ENCODE data around the gene GALNT17.

DNA sequence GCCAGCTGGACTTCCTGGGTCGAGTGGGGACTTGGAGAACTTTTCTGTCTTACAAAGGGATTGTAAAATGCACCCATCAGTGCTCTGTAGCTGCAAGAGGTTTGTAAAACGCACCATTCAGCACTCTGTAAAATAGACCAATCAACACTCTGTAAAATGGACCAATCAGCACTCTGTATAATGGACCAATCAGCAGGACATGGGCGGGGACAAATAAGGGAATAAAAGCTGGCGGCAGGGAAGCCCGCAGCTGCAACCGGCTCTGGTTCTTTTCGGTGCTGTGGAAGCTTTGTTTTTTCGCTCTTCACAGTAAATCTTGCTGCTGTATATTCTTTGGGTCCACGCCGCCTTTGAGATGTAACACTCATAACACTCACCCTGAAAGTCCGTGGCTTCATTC is 151.9 kb downstream of the GALNT17 start:
- TF ChIP-seq, protein P1, sequence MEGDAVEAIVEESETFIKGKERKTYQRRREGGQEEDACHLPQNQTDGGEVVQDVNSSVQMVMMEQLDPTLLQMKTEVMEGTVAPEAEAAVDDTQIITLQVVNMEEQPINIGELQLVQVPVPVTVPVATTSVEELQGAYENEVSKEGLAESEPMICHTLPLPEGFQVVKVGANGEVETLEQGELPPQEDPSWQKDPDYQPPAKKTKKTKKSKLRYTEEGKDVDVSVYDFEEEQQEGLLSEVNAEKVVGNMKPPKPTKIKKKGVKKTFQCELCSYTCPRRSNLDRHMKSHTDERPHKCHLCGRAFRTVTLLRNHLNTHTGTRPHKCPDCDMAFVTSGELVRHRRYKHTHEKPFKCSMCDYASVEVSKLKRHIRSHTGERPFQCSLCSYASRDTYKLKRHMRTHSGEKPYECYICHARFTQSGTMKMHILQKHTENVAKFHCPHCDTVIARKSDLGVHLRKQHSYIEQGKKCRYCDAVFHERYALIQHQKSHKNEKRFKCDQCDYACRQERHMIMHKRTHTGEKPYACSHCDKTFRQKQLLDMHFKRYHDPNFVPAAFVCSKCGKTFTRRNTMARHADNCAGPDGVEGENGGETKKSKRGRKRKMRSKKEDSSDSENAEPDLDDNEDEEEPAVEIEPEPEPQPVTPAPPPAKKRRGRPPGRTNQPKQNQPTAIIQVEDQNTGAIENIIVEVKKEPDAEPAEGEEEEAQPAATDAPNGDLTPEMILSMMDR (IDR thresholded peaks at IDR 0.05; ENCODE audit: low read depth, low read length): no peak
- no peak for TF ChIP-seq EZH2phosphoT487 (IDR thresholded peaks at IDR 0.05; ENCODE audit: low read depth)
